Measurements from ENCODE around the gene RPGRIP1L. TPM values are rescaled to one million over a fixed set of nuclear protein-coding genes. Genes with fewer than 3 reads are reported as not detected.

The RPGRIP1L gene
- total RNA-seq, 1 experiment from 2014 or later = 12.7 TPM

DNA sequence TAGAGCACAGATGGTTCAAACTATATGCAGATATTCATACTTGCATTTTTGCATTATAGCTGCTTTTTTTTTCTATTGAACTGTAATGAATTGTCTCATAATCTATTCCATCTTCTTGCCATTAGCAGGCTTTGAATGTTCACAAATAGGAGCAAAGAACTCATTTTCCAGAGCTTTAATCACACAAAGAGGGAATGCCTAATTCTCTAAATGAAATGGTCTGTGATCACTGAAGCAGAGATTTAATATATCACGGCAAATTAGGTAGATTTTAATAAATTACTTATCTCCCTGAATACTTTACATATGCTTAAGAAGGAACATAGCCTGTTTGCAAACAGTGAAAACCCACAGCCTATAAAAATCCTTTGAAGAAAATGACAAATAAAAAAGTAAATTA lies 103.0 kb downstream of the RPGRIP1L start:
- intact Hi-C loops (cut with micrococcal nuclease; ENCODE audit: unreplicated experiment) = no loop called here
- Histone ChIP-seq H3K27me3 (ENCODE audit: control insufficient read depth, insufficient read depth, low read length) (no peaks in the 10 kb centered on the region), H3K4me1 (ENCODE audit: control insufficient read depth, insufficient read depth, low read length) (no peaks in the 10 kb centered on the region), H3K36me3 (ENCODE audit: control insufficient read depth, insufficient read depth, low read length) (no peaks in the 10 kb centered on the region), H3K27ac (ENCODE audit: low read length) (no peak overlapping the region), H3K9me3 (ENCODE audit: control insufficient read depth, insufficient read depth, low read depth, low read length) (no peaks in the 10 kb centered on the region), H3K4me3 (ENCODE audit: low read depth in 2 of 2, low read length in 2 of 2) (no peak overlapping the region)
- TF ChIP-seq TCF7L2 (IDR thresholded peaks at IDR 0.05; ENCODE audit: low read depth, low read length) (no peak), SIN3A (IDR thresholded peaks at IDR 0.05; ENCODE audit: borderline replicate concordance, insufficient read depth, low read depth, low read length) (no peak), POLR2AphosphoS5 (IDR thresholded peaks at IDR 0.05; ENCODE audit: low read depth, low read length) (no peak)
- TF ChIP-seq, protein P1, sequence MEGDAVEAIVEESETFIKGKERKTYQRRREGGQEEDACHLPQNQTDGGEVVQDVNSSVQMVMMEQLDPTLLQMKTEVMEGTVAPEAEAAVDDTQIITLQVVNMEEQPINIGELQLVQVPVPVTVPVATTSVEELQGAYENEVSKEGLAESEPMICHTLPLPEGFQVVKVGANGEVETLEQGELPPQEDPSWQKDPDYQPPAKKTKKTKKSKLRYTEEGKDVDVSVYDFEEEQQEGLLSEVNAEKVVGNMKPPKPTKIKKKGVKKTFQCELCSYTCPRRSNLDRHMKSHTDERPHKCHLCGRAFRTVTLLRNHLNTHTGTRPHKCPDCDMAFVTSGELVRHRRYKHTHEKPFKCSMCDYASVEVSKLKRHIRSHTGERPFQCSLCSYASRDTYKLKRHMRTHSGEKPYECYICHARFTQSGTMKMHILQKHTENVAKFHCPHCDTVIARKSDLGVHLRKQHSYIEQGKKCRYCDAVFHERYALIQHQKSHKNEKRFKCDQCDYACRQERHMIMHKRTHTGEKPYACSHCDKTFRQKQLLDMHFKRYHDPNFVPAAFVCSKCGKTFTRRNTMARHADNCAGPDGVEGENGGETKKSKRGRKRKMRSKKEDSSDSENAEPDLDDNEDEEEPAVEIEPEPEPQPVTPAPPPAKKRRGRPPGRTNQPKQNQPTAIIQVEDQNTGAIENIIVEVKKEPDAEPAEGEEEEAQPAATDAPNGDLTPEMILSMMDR (IDR thresholded peaks at IDR 0.05) = no peak
- TF ChIP-seq, protein P2, sequence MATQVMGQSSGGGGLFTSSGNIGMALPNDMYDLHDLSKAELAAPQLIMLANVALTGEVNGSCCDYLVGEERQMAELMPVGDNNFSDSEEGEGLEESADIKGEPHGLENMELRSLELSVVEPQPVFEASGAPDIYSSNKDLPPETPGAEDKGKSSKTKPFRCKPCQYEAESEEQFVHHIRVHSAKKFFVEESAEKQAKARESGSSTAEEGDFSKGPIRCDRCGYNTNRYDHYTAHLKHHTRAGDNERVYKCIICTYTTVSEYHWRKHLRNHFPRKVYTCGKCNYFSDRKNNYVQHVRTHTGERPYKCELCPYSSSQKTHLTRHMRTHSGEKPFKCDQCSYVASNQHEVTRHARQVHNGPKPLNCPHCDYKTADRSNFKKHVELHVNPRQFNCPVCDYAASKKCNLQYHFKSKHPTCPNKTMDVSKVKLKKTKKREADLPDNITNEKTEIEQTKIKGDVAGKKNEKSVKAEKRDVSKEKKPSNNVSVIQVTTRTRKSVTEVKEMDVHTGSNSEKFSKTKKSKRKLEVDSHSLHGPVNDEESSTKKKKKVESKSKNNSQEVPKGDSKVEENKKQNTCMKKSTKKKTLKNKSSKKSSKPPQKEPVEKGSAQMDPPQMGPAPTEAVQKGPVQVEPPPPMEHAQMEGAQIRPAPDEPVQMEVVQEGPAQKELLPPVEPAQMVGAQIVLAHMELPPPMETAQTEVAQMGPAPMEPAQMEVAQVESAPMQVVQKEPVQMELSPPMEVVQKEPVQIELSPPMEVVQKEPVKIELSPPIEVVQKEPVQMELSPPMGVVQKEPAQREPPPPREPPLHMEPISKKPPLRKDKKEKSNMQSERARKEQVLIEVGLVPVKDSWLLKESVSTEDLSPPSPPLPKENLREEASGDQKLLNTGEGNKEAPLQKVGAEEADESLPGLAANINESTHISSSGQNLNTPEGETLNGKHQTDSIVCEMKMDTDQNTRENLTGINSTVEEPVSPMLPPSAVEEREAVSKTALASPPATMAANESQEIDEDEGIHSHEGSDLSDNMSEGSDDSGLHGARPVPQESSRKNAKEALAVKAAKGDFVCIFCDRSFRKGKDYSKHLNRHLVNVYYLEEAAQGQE (IDR thresholded peaks at IDR 0.05; ENCODE audit: insufficient read depth in 1 of 2, low read depth in 2 of 2, low read length in 1 of 2) = no peak
- POLR2A ChIA-PET = no interaction called here
- CTCF ChIA-PET = no interaction called here
- in situ Hi-C loops (cut with HindIII; ENCODE audit: low pct_unique_long_range_greater_than_20kb, low sequenced_read_pairs) = no loop called here
- DNase-seq (ENCODE audit: low read depth, low spot score) (no peak), ATAC-seq (no peak)
- no TSS peak for BruUV-seq (replicated peaks)

DNA sequence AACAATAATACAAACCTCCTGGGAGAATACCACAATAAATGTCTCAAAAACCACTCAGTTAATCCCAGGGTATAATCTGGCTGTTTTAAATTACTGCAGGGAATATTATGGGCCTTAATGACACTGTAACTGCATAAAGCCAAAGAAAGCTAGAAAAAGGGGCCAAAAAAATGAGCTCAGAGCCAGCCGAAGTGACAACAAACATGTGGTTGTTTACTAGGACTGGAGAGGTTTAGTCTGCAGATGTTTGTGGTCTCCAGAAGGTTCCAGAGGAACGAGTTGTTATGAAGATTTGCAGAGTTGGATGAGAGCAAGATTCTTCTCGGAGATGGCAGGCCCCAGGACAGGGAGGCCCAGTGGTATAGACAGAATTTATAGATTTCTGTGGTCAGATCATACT lies 103.5 kb downstream of the RPGRIP1L start:
- POLR2A ChIA-PET = no interaction called here

More for the DNA sequence above, 103.5 kb downstream of the RPGRIP1L start:
- intact Hi-C loops (cut with micrococcal nuclease; ENCODE audit: unreplicated experiment) = no loop called here
- no peak overlapping the region for H3K4me3 ChIP-seq (ENCODE audit: low read depth in 2 of 2, low read length in 2 of 2)
- H3K27ac ChIP-seq (ENCODE audit: low read length) = no peak overlapping the region
- ATAC-seq = no peak
- H3K36me3 ChIP-seq (ENCODE audit: control insufficient read depth, insufficient read depth, low read length) = no peaks in the 10 kb centered on the region
- TF ChIP-seq SIN3A (IDR thresholded peaks at IDR 0.05; ENCODE audit: borderline replicate concordance, insufficient read depth, low read depth, low read length) = no peak
- no peak for TF ChIP-seq TCF7L2 (IDR thresholded peaks at IDR 0.05; ENCODE audit: low read depth, low read length)
- TF ChIP-seq POLR2AphosphoS5 (IDR thresholded peaks at IDR 0.05; ENCODE audit: low read depth, low read length) = no peak
- TF ChIP-seq, protein P1 (IDR thresholded peaks at IDR 0.05) = no peak
- TF ChIP-seq, protein P2 (IDR thresholded peaks at IDR 0.05; ENCODE audit: insufficient read depth in 1 of 2, low read depth in 2 of 2, low read length in 1 of 2) = no peak
- no peaks in the 10 kb centered on the region for H3K27me3 ChIP-seq (ENCODE audit: control insufficient read depth, insufficient read depth, low read length)
- BruUV-seq (replicated peaks) = no TSS peak
- H3K9me3 ChIP-seq (ENCODE audit: control insufficient read depth, insufficient read depth, low read depth, low read length) = no peaks in the 10 kb centered on the region
- CTCF ChIA-PET = no interaction called here
- no peak for DNase-seq (ENCODE audit: low read depth, low spot score)
- H3K4me1 ChIP-seq (ENCODE audit: control insufficient read depth, insufficient read depth, low read length) = no peaks in the 10 kb centered on the region
- in situ Hi-C loops (cut with HindIII; ENCODE audit: low pct_unique_long_range_greater_than_20kb, low sequenced_read_pairs) = no loop called here
